Smooth muscle cell (in vitro differentiated cells): Measurements from ENCODE around the gene ZNF664. TPM values are rescaled to one million over a fixed set of nuclear protein-coding genes. Genes with fewer than 3 reads are reported as not detected.
A peak's percentile ranks its signal among the peaks of the same experiment; 100 is the strongest.

Experiments
- DNase-seq: peaks from one replicate; lab custom pipeline; 2025; ENCODE audit not compliant: unreplicated experiment; lab: John Stamatoyannopoulos, UW
- H2AFZ ChIP-seq: fragments of 200-600 bp; sonication (generic); 2 replicates; pipeline ENCODE4 v1.6.0; 2016; ENCODE audit warnings: antibody characterized with exemption, low read depth, mild to moderate bottlenecking
- H3F3A ChIP-seq: fragments of 200-600 bp; sonication (generic); 2 replicates; pipeline ENCODE4 v1.6.0; 2017; ENCODE audit warnings: antibody characterized with exemption, low read depth
- H3K27ac ChIP-seq: fragments of 200-600 bp; sonication (generic); 2 replicates; pipeline ENCODE4 v1.5.1; 2016; ENCODE audit warnings: low read depth, mild to moderate bottlenecking
- H3K27me3 ChIP-seq: fragments of 200-600 bp; sonication (generic); 2 replicates; pipeline ENCODE4 v1.6.1; 2016; ENCODE audit warnings: low read depth, mild to moderate bottlenecking
- H3K36me3 ChIP-seq: fragments of 200-600 bp; sonication (generic); 2 replicates; pipeline ENCODE4 v1.5.1; 2016; ENCODE audit warnings: low read depth
- H3K4me1 ChIP-seq: fragments of 200-600 bp; sonication (generic); 2 replicates; pipeline ENCODE4 v1.5.1; 2016; ENCODE audit warnings: low read depth
- H3K4me2 ChIP-seq: fragments of 200-600 bp; sonication (generic); 2 replicates; pipeline ENCODE4 v1.6.0; 2016; ENCODE audit warnings: mild to moderate bottlenecking
- H3K4me3 ChIP-seq: fragments of 200-600 bp; sonication (generic); 2 replicates; pipeline ENCODE4 v1.5.1; 2016; ENCODE audit warnings: mild to moderate bottlenecking
- H3K79me2 ChIP-seq: fragments of 200-600 bp; sonication (generic); 2 replicates; pipeline ENCODE4 v1.6.0; 2016; ENCODE audit warnings: low read depth, mild to moderate bottlenecking
- H3K9ac ChIP-seq: fragments of 200-600 bp; sonication (generic); 2 replicates; pipeline ENCODE4 v1.6.0; 2016; ENCODE audit warnings: low read depth
- H3K9me3 ChIP-seq: fragments of 200-600 bp; sonication (generic); replicated peaks from 2 replicates; pipeline ENCODE4 v1.5.1; 2016; ENCODE audit warnings: low read depth
- H4K20me1 ChIP-seq: fragments of 200-600 bp; sonication (generic); 2 replicates; pipeline ENCODE4 v1.6.0; 2016; ENCODE audit warnings: low read depth
- CTCF ChIP-seq: fragments of 200-600 bp; sonication (generic); IDR thresholded peaks from 2 replicates; pipeline ENCODE4 v1.5.1; 2017; ENCODE audit warnings: borderline replicate concordance, mild to moderate bottlenecking, antibody characterized with exemption; ENCODE audit not compliant: insufficient read depth, poor library complexity, severe bottlenecking
- WGBS: methylation state at CpG from one replicate; pipeline ENCODE4 v1.1.7; 2016; ENCODE audit warnings: low lambda C conversion rate; 5-methylcytosine and 5-hydroxymethylcytosine counted together
- polyA plus RNA-seq: library from polyadenylated mRNA; unstranded; fragments of >200 nt; fragmentation: Nextera tagmentation; extraction: Ambion mirVana; gene quantifications from 2 replicates; pipeline ENCODE4 v1.2.1, GENCODE V29; 2016
- total RNA-seq: library from RNA; depleted of rRNA; stranded (reverse); fragments of >200 nt; gene quantifications from 2 replicates; pipeline ENCODE4 v1.2.3, GENCODE V29; 2014

Gene ZNF664
- total and polyA plus RNA-seq, 2 experiments from 2014 or later = 6.4 to 47.7 TPM

DNA sequence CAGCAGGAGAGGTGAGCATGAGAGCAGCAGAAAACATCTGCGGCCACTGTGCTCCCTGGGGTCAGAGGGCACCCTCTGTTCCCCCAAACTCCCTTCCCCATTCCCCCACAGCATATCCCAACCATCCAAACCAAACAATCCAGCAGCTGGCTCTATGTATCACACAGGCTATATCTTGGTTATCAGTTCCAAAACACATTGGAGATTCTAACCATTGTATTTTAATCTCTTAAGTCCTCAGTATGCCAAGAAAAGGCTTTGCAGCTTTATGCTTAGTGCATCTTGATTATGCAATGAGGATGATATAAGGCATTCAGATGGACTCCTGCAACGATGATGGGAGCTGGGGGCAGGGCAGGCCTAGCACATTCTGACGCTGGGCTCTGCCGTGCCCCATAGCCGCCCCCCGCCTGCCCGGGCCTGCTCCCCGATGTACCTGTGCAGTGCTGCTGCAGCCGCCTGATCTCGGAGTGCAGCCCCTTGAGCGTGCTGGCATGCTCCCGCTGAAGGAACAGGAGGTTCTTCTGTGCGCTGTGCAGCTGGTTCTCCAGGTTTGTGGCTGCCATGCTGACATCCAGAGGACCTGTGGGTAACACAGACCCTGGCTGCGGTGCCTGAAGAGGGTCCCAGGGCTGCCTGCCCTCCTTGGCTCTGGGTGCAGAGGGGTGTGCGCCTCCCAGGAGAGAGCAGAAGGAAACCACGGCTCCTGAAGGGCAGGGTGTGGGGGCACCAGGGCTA, 29.9 kb upstream of the ZNF664 start:
- 93% methylated on average over 16 of the region's 16 CpGs for WGBS
- Histone ChIP-seq H3K4me3 (no peak overlapping the region), H3K4me1 (peaks cover 7% of the 10 kb centered on the region), H3K27me3 (no peaks in the 10 kb centered on the region), H3K79me2 (no peaks in the 10 kb centered on the region), H4K20me1 (peaks cover 31% of the 10 kb centered on the region), H3K4me2 (peak overlapping the region; percentile 65), H3K36me3 (no peaks in the 10 kb centered on the region), H3F3A (peaks cover 13% of the 10 kb centered on the region), H3K9ac (peak overlapping the region; percentile 9), H3K27ac (peak overlapping the region; percentile 85), H2AFZ (no peak overlapping the region), H3K9me3 (no peaks in the 10 kb centered on the region)
- no peak for DNase-seq
- TF ChIP-seq CTCF = no peak

DNA sequence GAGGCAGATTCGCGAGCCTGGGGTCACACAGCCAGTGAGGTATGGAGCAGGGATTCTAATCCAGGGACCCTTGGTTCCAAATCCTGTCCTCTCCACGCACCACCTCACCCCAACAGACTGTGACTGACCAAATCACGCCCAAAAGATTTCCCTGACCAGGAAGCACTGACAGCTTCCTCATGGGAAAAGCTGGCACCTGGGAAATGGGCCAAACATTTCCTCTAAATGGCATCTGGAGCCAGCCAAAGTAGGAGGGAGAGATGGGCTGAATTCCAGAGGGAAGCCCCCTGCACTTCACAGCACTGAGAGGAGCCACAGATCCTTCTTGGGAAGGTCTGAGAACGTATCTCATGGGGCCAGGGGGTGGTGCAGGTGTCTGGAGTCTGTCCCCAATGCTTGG, 29.2 kb upstream of the ZNF664 start:
- no peak for DNase-seq
- Histone ChIP-seq H3K9ac (no peak overlapping the region), H3K27me3 (no peaks in the 10 kb centered on the region), H3F3A (peaks cover 13% of the 10 kb centered on the region), H2AFZ (no peak overlapping the region), H3K36me3 (no peaks in the 10 kb centered on the region), H3K4me3 (no peak overlapping the region), H3K4me1 (peaks cover 7% of the 10 kb centered on the region), H3K9me3 (no peaks in the 10 kb centered on the region), H4K20me1 (peaks cover 37% of the 10 kb centered on the region), H3K27ac (no peak overlapping the region), H3K79me2 (no peaks in the 10 kb centered on the region), H3K4me2 (no peak overlapping the region)
- TF ChIP-seq CTCF = no peak
- 97% methylated on average over 5 of the region's 5 CpGs for WGBS

GRCh38 chr12:123944696-123945095, 28.3 kb upstream of the ZNF664 start:
- peaks cover 7% of the 10 kb centered on the region for H3F3A ChIP-seq
- H3K4me3 ChIP-seq = no peak overlapping the region
- no peaks in the 10 kb centered on the region for H3K79me2 ChIP-seq
- H3K27ac ChIP-seq = no peak overlapping the region
- 96% methylated on average over 10 of the region's 10 CpGs for WGBS
- TF ChIP-seq CTCF = no peak
- peaks cover 44% of the 10 kb centered on the region for H4K20me1 ChIP-seq
- no peak overlapping the region for H3K4me2 ChIP-seq
- no peaks in the 10 kb centered on the region for H3K36me3 ChIP-seq
- H3K9me3 ChIP-seq = no peaks in the 10 kb centered on the region
- no peaks in the 10 kb centered on the region for H3K27me3 ChIP-seq
- H3K9ac ChIP-seq = no peak overlapping the region
- H2AFZ ChIP-seq = no peak overlapping the region
- no peak for DNase-seq
- peaks cover 7% of the 10 kb centered on the region for H3K4me1 ChIP-seq
